ENCODE data around the gene TARDBP. TPM values are rescaled to one million over a fixed set of nuclear protein-coding genes. Genes with fewer than 3 reads are reported as not detected.

TARDBP gene
- total and polyA plus RNA-seq, 10 donors: 88.0 to 243 (median 129) TPM

DNA sequence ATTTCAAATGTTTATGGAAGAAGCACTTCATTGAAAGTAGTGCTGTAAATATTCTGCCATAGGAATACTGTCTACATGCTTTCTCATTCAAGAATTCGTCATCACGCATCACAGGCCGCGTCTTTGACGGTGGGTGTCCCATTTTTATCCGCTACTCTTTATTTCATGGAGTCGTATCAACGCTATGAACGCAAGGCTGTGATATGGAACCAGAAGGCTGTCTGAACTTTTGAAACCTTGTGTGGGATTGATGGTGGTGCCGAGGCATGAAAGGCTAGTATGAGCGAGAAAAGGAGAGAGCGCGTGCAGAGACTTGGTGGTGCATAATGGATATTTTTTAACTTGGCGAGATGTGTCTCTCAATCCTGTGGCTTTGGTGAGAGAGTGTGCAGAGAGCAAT is 10.7 kb downstream of the TARDBP start:
- intact Hi-C loops (cut with DNase I; ENCODE audit: low total_unique reads): no loop called here
- peaks cover 0 to 28% (median 2%) of the 10 kb centered on the region in 6 donors for H3K4me1 ChIP-seq
- no peak overlapping the region for H3K4me3 ChIP-seq
- DNase-seq: no peak
- H3K36me3 ChIP-seq: peaks cover 3 to 100% (median 89%) of the 10 kb centered on the region in 6 donors
- no peak overlapping the region for H3K27ac ChIP-seq
- WGBS, 5 donors: 94 to 98% (median 95%) methylated on average over 14 of the region's 14 CpGs
- no peaks in the 10 kb centered on the region for H3K27me3 ChIP-seq (replicated peaks in 1 of 7)
- TF ChIP-seq, protein P1, sequence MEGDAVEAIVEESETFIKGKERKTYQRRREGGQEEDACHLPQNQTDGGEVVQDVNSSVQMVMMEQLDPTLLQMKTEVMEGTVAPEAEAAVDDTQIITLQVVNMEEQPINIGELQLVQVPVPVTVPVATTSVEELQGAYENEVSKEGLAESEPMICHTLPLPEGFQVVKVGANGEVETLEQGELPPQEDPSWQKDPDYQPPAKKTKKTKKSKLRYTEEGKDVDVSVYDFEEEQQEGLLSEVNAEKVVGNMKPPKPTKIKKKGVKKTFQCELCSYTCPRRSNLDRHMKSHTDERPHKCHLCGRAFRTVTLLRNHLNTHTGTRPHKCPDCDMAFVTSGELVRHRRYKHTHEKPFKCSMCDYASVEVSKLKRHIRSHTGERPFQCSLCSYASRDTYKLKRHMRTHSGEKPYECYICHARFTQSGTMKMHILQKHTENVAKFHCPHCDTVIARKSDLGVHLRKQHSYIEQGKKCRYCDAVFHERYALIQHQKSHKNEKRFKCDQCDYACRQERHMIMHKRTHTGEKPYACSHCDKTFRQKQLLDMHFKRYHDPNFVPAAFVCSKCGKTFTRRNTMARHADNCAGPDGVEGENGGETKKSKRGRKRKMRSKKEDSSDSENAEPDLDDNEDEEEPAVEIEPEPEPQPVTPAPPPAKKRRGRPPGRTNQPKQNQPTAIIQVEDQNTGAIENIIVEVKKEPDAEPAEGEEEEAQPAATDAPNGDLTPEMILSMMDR (IDR thresholded peaks at IDR 0.05 in 8 of 11, conservative IDR thresholded peaks at IDR 0.05 in 3 of 11): no peak
- no peak for TF ChIP-seq POLR2A (IDR thresholded peaks at IDR 0.05)
- H3K9me3 ChIP-seq: no peaks in the 10 kb centered on the region

DNA sequence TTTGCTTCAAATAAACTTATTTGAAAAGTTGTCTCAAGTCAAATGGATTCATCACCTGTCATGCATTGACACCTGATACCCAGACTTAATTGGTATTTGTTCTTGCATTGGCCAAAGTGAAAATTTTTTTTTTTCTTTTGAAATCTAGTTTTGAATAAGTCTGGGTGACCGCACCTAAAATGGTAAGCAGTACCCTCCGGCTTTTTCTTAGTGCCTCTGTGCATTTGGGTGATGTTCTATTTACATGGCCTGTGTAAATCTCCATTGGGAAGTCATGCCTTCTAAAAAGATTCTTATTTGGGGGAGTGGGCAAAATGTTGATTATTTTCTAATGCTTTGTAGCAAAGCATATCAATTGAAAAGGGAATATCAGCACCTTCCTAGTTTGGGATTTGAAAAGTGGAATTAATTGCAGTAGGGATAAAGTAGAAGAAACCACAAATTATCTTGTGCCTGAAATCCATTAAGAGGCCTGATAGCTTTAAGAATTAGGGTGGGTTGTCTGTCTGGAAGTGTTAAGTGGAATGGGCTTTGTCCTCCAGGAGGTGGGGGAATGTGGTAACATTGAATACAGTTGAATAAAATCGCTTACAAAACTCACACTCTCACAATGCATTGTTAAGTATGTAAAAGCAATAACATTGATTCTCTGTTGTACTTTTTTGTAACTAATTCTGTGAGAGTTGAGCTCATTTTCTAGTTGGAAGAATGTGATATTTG is 11.9 kb downstream of the TARDBP start:
- Histone ChIP-seq H3K4me1 (peaks cover 0 to 17% (median 0%) of the 10 kb centered on the region in 6 donors), H3K4me3 (no peak overlapping the region), H3K9me3 (no peaks in the 10 kb centered on the region), H3K36me3 (peaks cover 0 to 99% (median 79%) of the 10 kb centered on the region in 6 donors), H3K27me3 (replicated peaks in 1 of 7) (no peaks in the 10 kb centered on the region), H3K27ac (no peak overlapping the region)
- intact Hi-C loops (cut with DNase I; ENCODE audit: low total_unique reads): no loop called here
- DNase-seq: no peak
- 87 to 96% (median 94%) methylated on average over 3 of the region's 3 CpGs for WGBS, 5 donors
- no peak for TF ChIP-seq POLR2AphosphoS5 (IDR thresholded peaks at IDR 0.05)
- TF ChIP-seq POLR2A (IDR thresholded peaks at IDR 0.05): no peak
- TF ChIP-seq, protein P1 (IDR thresholded peaks at IDR 0.05 in 8 of 11, conservative IDR thresholded peaks at IDR 0.05 in 3 of 11): no peak

DNA sequence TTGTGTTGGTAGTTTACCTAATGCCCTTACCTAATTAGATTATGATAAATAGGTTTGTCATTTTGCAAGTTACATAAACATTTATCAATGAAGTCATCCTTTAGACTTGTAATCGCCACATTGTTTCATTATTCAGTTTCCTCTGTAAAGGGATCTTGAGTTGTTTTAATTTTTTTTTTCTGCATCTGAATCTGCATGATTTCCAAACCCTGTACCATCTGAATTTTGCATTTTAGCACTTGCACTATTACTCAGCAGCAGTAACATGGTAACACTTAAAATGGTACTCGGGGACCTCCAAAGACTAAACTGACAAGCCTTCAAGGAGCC is 12.4 kb downstream of the TARDBP start:
- peaks cover 0 to 15% (median 0%) of the 10 kb centered on the region in 6 donors for H3K4me1 ChIP-seq
- no peaks in the 10 kb centered on the region for H3K27me3 ChIP-seq (replicated peaks in 1 of 7)
- no peak for DNase-seq
- intact Hi-C loops (cut with DNase I; ENCODE audit: low total_unique reads): no loop called here
- 71 to 89% (median 76%) methylated on average over 2 of the region's 2 CpGs for WGBS, 5 donors
- no peak overlapping the region for H3K27ac ChIP-seq
- no peak overlapping the region for H3K4me3 ChIP-seq
- TF ChIP-seq POLR2AphosphoS5 (IDR thresholded peaks at IDR 0.05): no peak
- TF ChIP-seq, protein P1 (IDR thresholded peaks at IDR 0.05 in 8 of 11, conservative IDR thresholded peaks at IDR 0.05 in 3 of 11): no peak
- no peak for TF ChIP-seq POLR2A (IDR thresholded peaks at IDR 0.05)
- H3K9me3 ChIP-seq: no peaks in the 10 kb centered on the region
- H3K36me3 ChIP-seq: peaks cover 0 to 99% (median 75%) of the 10 kb centered on the region in 6 donors

DNA sequence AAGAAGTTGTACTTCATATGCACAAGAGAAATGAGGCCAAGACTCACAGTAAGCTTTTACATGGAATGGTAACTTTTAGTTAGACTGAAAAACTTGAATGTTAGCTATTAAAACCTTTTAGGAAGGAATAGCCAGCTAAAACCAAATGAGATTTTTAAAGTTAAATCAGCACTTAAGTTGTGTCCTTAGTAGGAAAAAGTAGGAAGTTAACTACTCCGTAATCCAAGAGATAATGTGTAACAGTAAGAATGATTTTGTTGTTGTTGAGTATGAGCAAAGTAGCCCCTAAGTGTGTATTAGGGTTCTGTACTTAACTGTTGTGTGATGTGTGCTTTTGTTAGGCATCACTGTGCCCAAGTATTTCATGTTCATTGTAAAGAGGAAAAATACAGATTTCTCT is 13.2 kb downstream of the TARDBP start:
- no peak overlapping the region for H3K4me3 ChIP-seq
- H3K9me3 ChIP-seq: no peaks in the 10 kb centered on the region
- WGBS, 5 donors: 85 to 89% (median 86%) methylated on average over 1 of the region's 1 CpG
- H3K4me1 ChIP-seq: peaks cover 0 to 15% (median 0%) of the 10 kb centered on the region in 6 donors
- DNase-seq: no peak
- intact Hi-C loops (cut with DNase I; ENCODE audit: low total_unique reads): no loop called here
- H3K27me3 ChIP-seq (replicated peaks in 1 of 7): no peaks in the 10 kb centered on the region
- peaks cover 0 to 99% (median 71%) of the 10 kb centered on the region in 6 donors for H3K36me3 ChIP-seq
- no peak overlapping the region for H3K27ac ChIP-seq
- TF ChIP-seq, protein P1 (IDR thresholded peaks at IDR 0.05 in 8 of 11, conservative IDR thresholded peaks at IDR 0.05 in 3 of 11): no peak
- no peak for TF ChIP-seq POLR2AphosphoS5 (IDR thresholded peaks at IDR 0.05)
- no peak for TF ChIP-seq POLR2A (IDR thresholded peaks at IDR 0.05)
